ENCODE measurements around the gene PNLIPRP2.

DNA sequence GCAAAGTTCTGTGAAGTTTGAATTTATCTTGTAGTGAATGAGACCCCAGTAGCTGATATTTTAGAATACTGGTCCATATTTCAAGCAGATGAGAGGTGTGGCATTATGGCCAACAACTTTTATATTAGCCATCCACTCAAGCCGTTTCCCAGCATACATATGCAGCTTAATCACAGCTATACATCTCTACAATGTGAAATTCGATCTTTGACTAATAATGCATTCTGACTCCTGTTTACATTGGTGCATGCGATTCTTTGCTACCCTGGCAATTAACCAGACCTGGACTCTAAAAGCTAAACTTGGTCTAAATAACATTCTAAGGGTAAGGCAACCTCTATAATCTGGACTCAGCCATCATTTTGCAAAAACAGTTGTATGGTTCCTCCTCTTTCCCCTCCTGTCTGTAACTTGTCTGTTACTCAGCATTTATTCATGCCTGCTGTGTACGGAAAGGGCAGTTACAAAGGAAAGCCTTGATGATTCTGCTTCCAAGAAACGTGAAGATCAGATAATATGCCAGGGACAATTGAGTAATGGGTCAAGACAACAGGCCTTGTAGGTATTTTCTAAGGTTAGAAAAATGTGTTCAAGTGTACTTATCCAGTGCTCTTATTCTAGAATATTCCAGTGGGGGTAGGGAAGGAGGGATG is 50.6 kb downstream of the PNLIPRP2 start:
- TF ChIP-seq, protein P1, sequence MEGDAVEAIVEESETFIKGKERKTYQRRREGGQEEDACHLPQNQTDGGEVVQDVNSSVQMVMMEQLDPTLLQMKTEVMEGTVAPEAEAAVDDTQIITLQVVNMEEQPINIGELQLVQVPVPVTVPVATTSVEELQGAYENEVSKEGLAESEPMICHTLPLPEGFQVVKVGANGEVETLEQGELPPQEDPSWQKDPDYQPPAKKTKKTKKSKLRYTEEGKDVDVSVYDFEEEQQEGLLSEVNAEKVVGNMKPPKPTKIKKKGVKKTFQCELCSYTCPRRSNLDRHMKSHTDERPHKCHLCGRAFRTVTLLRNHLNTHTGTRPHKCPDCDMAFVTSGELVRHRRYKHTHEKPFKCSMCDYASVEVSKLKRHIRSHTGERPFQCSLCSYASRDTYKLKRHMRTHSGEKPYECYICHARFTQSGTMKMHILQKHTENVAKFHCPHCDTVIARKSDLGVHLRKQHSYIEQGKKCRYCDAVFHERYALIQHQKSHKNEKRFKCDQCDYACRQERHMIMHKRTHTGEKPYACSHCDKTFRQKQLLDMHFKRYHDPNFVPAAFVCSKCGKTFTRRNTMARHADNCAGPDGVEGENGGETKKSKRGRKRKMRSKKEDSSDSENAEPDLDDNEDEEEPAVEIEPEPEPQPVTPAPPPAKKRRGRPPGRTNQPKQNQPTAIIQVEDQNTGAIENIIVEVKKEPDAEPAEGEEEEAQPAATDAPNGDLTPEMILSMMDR (conservative IDR thresholded peaks at IDR 0.05 in 1 of 2, IDR thresholded peaks at IDR 0.05 in 1 of 2; ENCODE audit: extremely low read depth in 1 of 2, insufficient read depth in 1 of 2, low read depth in 1 of 2, low read length in 2 of 2), result no peak
- no peak for TF ChIP-seq EZH2 (IDR thresholded peaks at IDR 0.05; ENCODE audit: borderline replicate concordance, low read length)

Data from mammary epithelial cell (primary cell).